MM.1S (cell line): Measurements from ENCODE around the gene BTD.

Experiments used
- DNase-seq: peaks from one replicate; pipeline ENCODE4 v3.0.0-alpha.2; 2015
- H2AFZ ChIP-seq: fragments of 300-600 bp; sonication (generic); 2 replicates; pipeline ENCODE4 v1.6.0; 2016; ENCODE audit warnings: antibody characterized with exemption, low read length
- H3F3A ChIP-seq: fragments of 300-600 bp; sonication (generic); 2 replicates; pipeline ENCODE4 v1.6.1; 2016; ENCODE audit warnings: mild to moderate bottlenecking, antibody characterized with exemption, low read length, moderate library complexity, mixed read lengths; ENCODE audit not compliant: insufficient read depth
- H3K27ac ChIP-seq: fragments of 300-600 bp; sonication (generic); 2 replicates; pipeline ENCODE4 v1.5.1; 2016; ENCODE audit warnings: mild to moderate bottlenecking, low read length
- H3K27me3 ChIP-seq: fragments of 300-600 bp; sonication (generic); replicated peaks from 2 replicates; pipeline ENCODE4 v1.6.0; 2016; ENCODE audit warnings: low read length; ENCODE audit not compliant: insufficient read depth
- H3K36me3 ChIP-seq: fragments of 300-600 bp; sonication (generic); replicated peaks from 2 replicates; pipeline ENCODE4 v1.6.1; 2016; ENCODE audit warnings: mild to moderate bottlenecking, low read length, mixed read lengths; ENCODE audit not compliant: insufficient read depth
- H3K4me1 ChIP-seq: fragments of 300-600 bp; sonication (generic); 2 replicates; pipeline ENCODE4 v1.6.1; 2016; ENCODE audit warnings: low read length, mixed read lengths
- H3K4me2 ChIP-seq: fragments of 300-600 bp; sonication (generic); 2 replicates; pipeline ENCODE4 v1.6.0; 2016; ENCODE audit warnings: low read depth, low read length
- H3K4me3 ChIP-seq: fragments of 300-600 bp; sonication (generic); 2 replicates; pipeline ENCODE4 v1.5.1; 2016; ENCODE audit warnings: low read length, mixed read lengths
- H3K79me2 ChIP-seq: fragments of 300-600 bp; sonication (generic); 2 replicates; pipeline ENCODE4 v1.6.1; 2016; ENCODE audit warnings: mixed run types, low read length, mixed read lengths
- H3K9ac ChIP-seq: fragments of 300-600 bp; sonication (generic); 2 replicates; pipeline ENCODE4 v1.6.1; 2016; ENCODE audit warnings: low read length, mixed read lengths
- H3K9me2 ChIP-seq: fragments of 300-600 bp; sonication (generic); replicated peaks from 2 replicates; pipeline ENCODE4 v1.6.1; 2016; ENCODE audit warnings: mild to moderate bottlenecking, low read length, mixed read lengths; ENCODE audit not compliant: insufficient read depth
- H3K9me3 ChIP-seq: fragments of 300-600 bp; sonication (generic); replicated peaks from 2 replicates; pipeline ENCODE4 v1.6.1; 2016; ENCODE audit warnings: mild to moderate bottlenecking, low read length, mixed read lengths; ENCODE audit not compliant: insufficient read depth
- H4K20me1 ChIP-seq: fragments of 300-600 bp; sonication (generic); 2 replicates; pipeline ENCODE4 v1.6.1; 2016; ENCODE audit warnings: mild to moderate bottlenecking, low read length, moderate library complexity, mixed read lengths; ENCODE audit not compliant: insufficient read depth
- CTCF ChIP-seq: fragments of 300-600 bp; sonication (generic); IDR thresholded peaks from 2 replicates; pipeline ENCODE4 v1.5.1; 2016; ENCODE audit warnings: antibody characterized with exemption, low read length, mixed read lengths
- EZH2 ChIP-seq: fragments of 300-600 bp; sonication (generic); optimal IDR thresholded peaks from 2 replicates; pipeline ENCODE3; 2017; ENCODE audit warnings: low read depth, mild to moderate bottlenecking, antibody characterized with exemption, low read length, mixed read lengths
- EZH2phosphoT487 ChIP-seq: fragments of 300-600 bp; sonication (generic); IDR thresholded peaks from 2 replicates; pipeline ENCODE4 v1.6.1; 2018; ENCODE audit warnings: antibody characterized with exemption, low read length

Gene BTD

GRCh38 chr3:15682561-15683185, 81.1 kb downstream of the BTD start:
- H3K27ac ChIP-seq, result no peak overlapping the region
- H3K36me3 ChIP-seq, result peaks cover 15% of the 10 kb centered on the region; the same call in 1 of the 2 replicates
- no peaks in the 10 kb centered on the region for H4K20me1 ChIP-seq
- H3K9me3 ChIP-seq, result no peaks in the 10 kb centered on the region
- no peak for DNase-seq
- no peak overlapping the region for H3K4me3 ChIP-seq
- no peak for TF ChIP-seq CTCF
- TF ChIP-seq EZH2, result no peak
- TF ChIP-seq EZH2phosphoT487, result no peak
- 0 out of 2 replicates have a peak, but pooled peaks cover 4% of the 10 kb centered on the region for H3F3A ChIP-seq
- H3K27me3 ChIP-seq, result no peaks in the 10 kb centered on the region
- H2AFZ ChIP-seq, result no peak overlapping the region
- H3K9me2 ChIP-seq, result no peaks in the 10 kb centered on the region
- no peak overlapping the region for H3K4me2 ChIP-seq
- 0 out of 2 replicates have a peak, but pooled peaks cover 3% of the 10 kb centered on the region for H3K4me1 ChIP-seq
- no peaks in the 10 kb centered on the region for H3K79me2 ChIP-seq
- no peak overlapping the region for H3K9ac ChIP-seq

GRCh38 chr3:15683253-15683652, 81.7 kb downstream of the BTD start:
- H3K79me2 ChIP-seq, result no peaks in the 10 kb centered on the region
- no peak overlapping the region for H3K9ac ChIP-seq
- TF ChIP-seq EZH2, result no peak
- no peak for TF ChIP-seq EZH2phosphoT487
- TF ChIP-seq CTCF, result no peak
- no peak for DNase-seq
- no peaks in the 10 kb centered on the region for H3K9me2 ChIP-seq
- H4K20me1 ChIP-seq, result no peaks in the 10 kb centered on the region
- H2AFZ ChIP-seq, result no peak overlapping the region
- H3K4me3 ChIP-seq, result no peak overlapping the region
- peaks cover 9% of the 10 kb centered on the region; the same call in 1 of the 2 replicates for H3K36me3 ChIP-seq
- no peaks in the 10 kb centered on the region for H3K9me3 ChIP-seq
- no peak overlapping the region for H3K27ac ChIP-seq
- 0 out of 2 replicates have a peak, but pooled peaks cover 4% of the 10 kb centered on the region for H3F3A ChIP-seq
- no peaks in the 10 kb centered on the region for H3K27me3 ChIP-seq
- no peak overlapping the region for H3K4me2 ChIP-seq
- H3K4me1 ChIP-seq, result 0 out of 2 replicates have a peak, but pooled peaks cover 3% of the 10 kb centered on the region

GRCh38 chr3:15685927-15686326, 84.4 kb downstream of the BTD start:
- no peak overlapping the region for H3K27ac ChIP-seq
- H4K20me1 ChIP-seq, result no peaks in the 10 kb centered on the region
- TF ChIP-seq EZH2phosphoT487, result no peak
- no peak overlapping the region for H3K4me2 ChIP-seq
- no peaks in the 10 kb centered on the region for H3K27me3 ChIP-seq
- H2AFZ ChIP-seq, result no peak overlapping the region
- 0 out of 2 replicates have a peak, but pooled peaks cover 3% of the 10 kb centered on the region for H3K4me1 ChIP-seq
- peaks cover 13% of the 10 kb centered on the region; the same call in 1 of the 2 replicates for H3K36me3 ChIP-seq
- no peak for DNase-seq
- H3K9ac ChIP-seq, result no peak overlapping the region
- no peaks in the 10 kb centered on the region for H3K9me3 ChIP-seq
- no peak overlapping the region for H3K4me3 ChIP-seq
- H3K79me2 ChIP-seq, result no peaks in the 10 kb centered on the region
- H3F3A ChIP-seq, result 0 out of 2 replicates have a peak, but pooled peaks cover 4% of the 10 kb centered on the region
- H3K9me2 ChIP-seq, result no peaks in the 10 kb centered on the region

- H3K4me2 ChIP-seq, result no peak overlapping the region
- H3K36me3 ChIP-seq, result peaks cover 11% of the 10 kb centered on the region; the same call in 1 of the 2 replicates
- TF ChIP-seq CTCF (no peak), EZH2phosphoT487 (no peak), EZH2 (no peak)
- no peaks in the 10 kb centered on the region for H3K4me1 ChIP-seq
- no peak for DNase-seq
- no peak overlapping the region for H2AFZ ChIP-seq
- no peaks in the 10 kb centered on the region for H3K79me2 ChIP-seq
- H3K9me3 ChIP-seq, result no peaks in the 10 kb centered on the region
- H3K9ac ChIP-seq, result no peak overlapping the region
- H3K27me3 ChIP-seq, result no peaks in the 10 kb centered on the region
- H3K4me3 ChIP-seq, result no peak overlapping the region
- no peaks in the 10 kb centered on the region for H3K9me2 ChIP-seq
- H3F3A ChIP-seq, result no peaks in the 10 kb centered on the region
- H3K27ac ChIP-seq, result no peak overlapping the region
- no peaks in the 10 kb centered on the region for H4K20me1 ChIP-seq
These were observed 88.7 kb downstream of the BTD start for GRCh38 chr3:15690230-15690629.
